Fibroblast of skin of back (primary cell): Measurements from ENCODE around the gene DLK2. TPM values are rescaled to one million over a fixed set of nuclear protein-coding genes. Genes with fewer than 3 reads are reported as not detected.
"Not testable (repeated sequence)": the region's sequence is repeated elsewhere in the genome, so short reads cannot be mapped to it uniquely, and the experiment has no call there.

Source experiments
- DNase-seq: peaks from one replicate; pipeline ENCODE4 v3.0.0-alpha.2; 2013
- polyA plus RNA-seq, 2 experiments: library from polyadenylated mRNA; unstranded; fragments of 120-200 nt; gene quantifications; one replicate each; pipeline ENCODE4 v1.2.1, GENCODE V29; 2013; ENCODE audit not compliant: insufficient read length in 2 of 2

DLK2 gene
- 0.48 TPM for polyA plus RNA-seq (2013, experiment 1 of 2; ENCODE audit: insufficient read length)
- 0.71 TPM for polyA plus RNA-seq (2013, experiment 2 of 2; ENCODE audit: insufficient read length)

- DNase-seq, result no peak
These were observed at the start of gene DLK2 for GRCh38 chr6:43455531-43456428. DLK2 (minus strand) TSS chr6:43455548; CDS start chr6:43454825, 723 bp downstream.

GRCh38 chr6:43503443-43503842, 48.1 kb upstream of the DLK2 start:
- DNase-seq, result no peak

GRCh38 chr6:43502666-43503065, 47.3 kb upstream of the DLK2 start:
- DNase-seq, result no peak

GRCh38 chr6:43500921-43501320, 45.6 kb upstream of the DLK2 start:
- DNase-seq, result no peak

GRCh38 chr6:43499028-43499815, 43.9 kb upstream of the DLK2 start:
- DNase-seq, result no peak

- not testable (repeated sequence) for DNase-seq
These were observed 42.9 kb upstream of the DLK2 start for GRCh38 chr6:43498291-43498690.

- DNase-seq, result no peak
These were observed 42.3 kb upstream of the DLK2 start for GRCh38 chr6:43497689-43498088.

GRCh38 chr6:43497129-43497396, 41.7 kb upstream of the DLK2 start:
- DNase-seq, result no peak

GRCh38 chr6:43496370-43497128, 41.2 kb upstream of the DLK2 start:
- peak; percentile 60 for DNase-seq

GRCh38 chr6:43495409-43495941, 40.1 kb upstream of the DLK2 start:
- DNase-seq, result no peak

GRCh38 chr6:43494766-43495165, 39.4 kb upstream of the DLK2 start:
- DNase-seq, result no peak

- DNase-seq, result no peak
These were observed 39.0 kb upstream of the DLK2 start for GRCh38 chr6:43494321-43494720.

GRCh38 chr6:43493833-43494232, 38.5 kb upstream of the DLK2 start:
- DNase-seq, result no peak

- DNase-seq, result no peak
These were observed 37.9 kb upstream of the DLK2 start for GRCh38 chr6:43493230-43493629.

GRCh38 chr6:43492673-43493072, 37.3 kb upstream of the DLK2 start:
- peak; percentile 23 for DNase-seq

GRCh38 chr6:43491750-43492661, 36.7 kb upstream of the DLK2 start:
- DNase-seq, result peak; percentile 77

- DNase-seq, result no peak
These were observed 35.2 kb upstream of the DLK2 start for GRCh38 chr6:43490523-43490939.

- DNase-seq, result no peak
These were observed 34.1 kb upstream of the DLK2 start for GRCh38 chr6:43489277-43490072.

GRCh38 chr6:43488667-43489276, 33.4 kb upstream of the DLK2 start:
- no peak for DNase-seq

- no peak for DNase-seq
These were observed 26.4 kb upstream of the DLK2 start for GRCh38 chr6:43481591-43482236.
